BJ (cell line): ENCODE measurements around the gene SLC8A3. TPM values are rescaled to one million over a fixed set of nuclear protein-coding genes. Genes with fewer than 3 reads are reported as not detected.

Experiments
- CTCF ChIA-PET: fragments of 350-600 bp; formaldehyde crosslinking; extraction: SDS; loops from one replicate; lab custom pipeline; 2021; ENCODE audit warnings: antibody characterized with exemption, inconsistent platforms; lab: Yijun Ruan, JAX
- POLR2A ChIA-PET: fragments of 300-600 bp; sonication (Branson Sonifier 250); formaldehyde crosslinking; extraction: SDS; loops from one replicate; lab custom pipeline; 2021; ENCODE audit warnings: antibody characterized with exemption; lab: Charles Lee
- DNase-seq: peaks from one replicate; pipeline ENCODE4 v3.0.0-alpha.2; 2011; ENCODE audit warnings: low read depth
- H3K27me3 ChIP-seq: 2 replicates; pipeline ENCODE4 v1.6.0; 2011; ENCODE audit warnings: low read length; ENCODE audit not compliant: control insufficient read depth, insufficient read depth
- H3K36me3 ChIP-seq: 2 replicates; pipeline ENCODE4 v1.5.1; 2011; ENCODE audit warnings: low read length; ENCODE audit not compliant: control insufficient read depth, insufficient read depth
- H3K4me3 ChIP-seq: 2 replicates; pipeline ENCODE4 v1.5.1; 2011; ENCODE audit warnings: low read depth, mild to moderate bottlenecking, control low read depth, low read length
- CTCF ChIP-seq: IDR thresholded peaks from 2 replicates; pipeline ENCODE4 v1.5.1; 2011; ENCODE audit warnings: low read depth, mild to moderate bottlenecking, control low read depth, inconsistent platforms, low read length, moderate library complexity; ENCODE audit not compliant: insufficient read depth
- polyA plus RNA-seq: library from polyadenylated mRNA; depleted of rRNA; stranded (reverse); fragments of >200 nt; gene quantifications from 2 replicates; pipeline ENCODE4 v1.2.3, GENCODE V29; 2011

SLC8A3 gene
- polyA plus RNA-seq, 1 experiment: 0.07 TPM

- CTCF ChIA-PET: no interaction called here
Measured at GRCh38 chr14:70177081-70177800, 11.5 kb downstream of the SLC8A3 start.

GRCh38 chr14:70173569-70173968 is 15.2 kb downstream of the SLC8A3 start:
- no peak for DNase-seq
- H3K4me3 ChIP-seq: no peak overlapping the region
- H3K27me3 ChIP-seq: no peaks in the 10 kb centered on the region; the same call in 1 of the 2 replicates
- no peak for TF ChIP-seq CTCF
- CTCF ChIA-PET: no interaction called here
- H3K36me3 ChIP-seq: no peaks in the 10 kb centered on the region
- POLR2A ChIA-PET: no interaction called here

More at GRCh38 chr14:70177081-70177800, 11.5 kb downstream of the SLC8A3 start:
- no peaks in the 10 kb centered on the region for H3K36me3 ChIP-seq
- H3K27me3 ChIP-seq: no peaks in the 10 kb centered on the region; the same call in 1 of the 2 replicates
- POLR2A ChIA-PET: no interaction called here
- TF ChIP-seq CTCF: no peak
- no peak for DNase-seq
- H3K4me3 ChIP-seq: no peak overlapping the region

- DNase-seq: no peak
- ChIA-PET POLR2A (no interaction called here), CTCF (no interaction called here)
- no peak for TF ChIP-seq CTCF
- no peaks in the 10 kb centered on the region; the same call in 1 of the 2 replicates for H3K27me3 ChIP-seq
- H3K36me3 ChIP-seq: no peaks in the 10 kb centered on the region
- H3K4me3 ChIP-seq: no peak overlapping the region
Measured at GRCh38 chr14:70171726-70172125, 17.0 kb downstream of the SLC8A3 start.

- H3K36me3 ChIP-seq: no peaks in the 10 kb centered on the region
- H3K4me3 ChIP-seq: no peak overlapping the region
- POLR2A ChIA-PET: no interaction called here
- no peak for DNase-seq
- CTCF ChIA-PET: no interaction called here
- TF ChIP-seq CTCF: no peak
- no peaks in the 10 kb centered on the region; the same call in 1 of the 2 replicates for H3K27me3 ChIP-seq
Measured at GRCh38 chr14:70170976-70171375, 17.8 kb downstream of the SLC8A3 start.

GRCh38 chr14:70168406-70168805 is 20.3 kb downstream of the SLC8A3 start:
- Histone ChIP-seq H3K4me3 (no peak overlapping the region), H3K27me3 (no peaks in the 10 kb centered on the region; the same call in 1 of the 2 replicates), H3K36me3 (no peaks in the 10 kb centered on the region)
- POLR2A ChIA-PET: no interaction called here
- no peak for DNase-seq
- CTCF ChIA-PET: no interaction called here
- TF ChIP-seq CTCF: no peak
